ENCODE data around the gene HAL. TPM values are rescaled to one million over a fixed set of nuclear protein-coding genes. Genes with fewer than 3 reads are reported as not detected.

Gene HAL
- total RNA-seq, 2 donors from 2014 or later: 1.6 TPM; not detected in 1

- H3K4me1 ChIP-seq (ENCODE audit: control insufficient read depth in 1 of 2, low read depth in 2 of 2): peaks cover 11 to 26% of the 10 kb centered on the region in 2 donors
- DNase-seq (ENCODE audit: low spot score): no peak
Observed at GRCh38 chr12:96034621-96035282, 38.6 kb upstream of the HAL start.

GRCh38 chr12:96033549-96034389 lies 37.6 kb upstream of the HAL start:
- Histone ChIP-seq H3K36me3 (no peaks in the 10 kb centered on the region), H3K4me1 (ENCODE audit: control insufficient read depth in 1 of 2, low read depth in 2 of 2) (peaks cover 11 to 26% of the 10 kb centered on the region in 2 donors), H3K27ac (peak overlapping the region; percentile 68 to 81), H3K4me3 (peak overlapping the region; percentile 83), H3K9me3 (no peaks in the 10 kb centered on the region), H3K27me3 (replicated peaks; ENCODE audit: insufficient read depth) (no peaks in the 10 kb centered on the region)
- DNase-seq (ENCODE audit: low spot score) (no peak), ATAC-seq (ENCODE audit: insufficient number of reproducible peaks, low FRiP score, low read depth) (no peak)
- TF ChIP-seq CTCF (IDR thresholded peaks at IDR 0.05): no peak

More at GRCh38 chr12:96034621-96035282, 38.6 kb upstream of the HAL start:
- Histone ChIP-seq H3K27me3 (replicated peaks; ENCODE audit: insufficient read depth) (no peaks in the 10 kb centered on the region), H3K36me3 (no peaks in the 10 kb centered on the region), H3K9me3 (no peaks in the 10 kb centered on the region), H3K27ac (peak overlapping the region; percentile 68 to 81), H3K4me3 (peak overlapping the region; percentile 83)
- no peak for TF ChIP-seq CTCF (IDR thresholded peaks at IDR 0.05)
- ATAC-seq (ENCODE audit: insufficient number of reproducible peaks, low FRiP score, low read depth): no peak

GRCh38 chr12:96029826-96030225 lies 33.7 kb upstream of the HAL start:
- Histone ChIP-seq H3K27ac (no peak overlapping the region), H3K36me3 (peaks cover 14% of the 10 kb centered on the region), H3K4me3 (no peak overlapping the region), H3K4me1 (ENCODE audit: control insufficient read depth in 1 of 2, low read depth in 2 of 2) (peaks cover 11 to 26% of the 10 kb centered on the region in 2 donors), H3K9me3 (no peaks in the 10 kb centered on the region), H3K27me3 (replicated peaks; ENCODE audit: insufficient read depth) (no peaks in the 10 kb centered on the region)
- TF ChIP-seq CTCF (IDR thresholded peaks at IDR 0.05): no peak
- DNase-seq (ENCODE audit: low spot score) (no peak), ATAC-seq (ENCODE audit: insufficient number of reproducible peaks, low FRiP score, low read depth) (no peak)

GRCh38 chr12:96028538-96028937 lies 32.4 kb upstream of the HAL start:
- no peak for TF ChIP-seq CTCF (IDR thresholded peaks at IDR 0.05)
- no peak for ATAC-seq (ENCODE audit: insufficient number of reproducible peaks, low FRiP score, low read depth)
- Histone ChIP-seq H3K36me3 (peaks cover 17% of the 10 kb centered on the region), H3K27ac (no peak overlapping the region), H3K4me1 (ENCODE audit: control insufficient read depth in 1 of 2, low read depth in 2 of 2) (peaks cover 5 to 14% of the 10 kb centered on the region in 2 donors), H3K4me3 (no peak overlapping the region), H3K27me3 (replicated peaks; ENCODE audit: insufficient read depth) (no peaks in the 10 kb centered on the region), H3K9me3 (no peaks in the 10 kb centered on the region)
- DNase-seq (ENCODE audit: low spot score): no peak

- no peak overlapping the region for H3K4me3 ChIP-seq
- peaks cover 27% of the 10 kb centered on the region for H3K36me3 ChIP-seq
Observed at GRCh38 chr12:96026331-96026730, 30.2 kb upstream of the HAL start.

More at GRCh38 chr12:96026331-96026730, 30.2 kb upstream of the HAL start:
- Histone ChIP-seq H3K27ac (no peak overlapping the region), H3K4me1 (ENCODE audit: control insufficient read depth in 1 of 2, low read depth in 2 of 2) (no peaks in the 10 kb centered on the region), H3K27me3 (replicated peaks; ENCODE audit: insufficient read depth) (no peaks in the 10 kb centered on the region), H3K9me3 (no peaks in the 10 kb centered on the region)
- no peak for DNase-seq (ENCODE audit: low spot score)
- ATAC-seq (ENCODE audit: insufficient number of reproducible peaks, low FRiP score, low read depth): no peak
- TF ChIP-seq CTCF (IDR thresholded peaks at IDR 0.05): no peak
